Natural killer cell treated with Interleukin-12 subunit alpha and Interleukin-12 subunit beta and Interleukin-15 and Interleukin-18, amount 100 ng/mL, for 72 hours (primary cell): ENCODE data around the gene UBA5. TPM values are rescaled to one million over a fixed set of nuclear protein-coding genes. Genes with fewer than 3 reads are reported as not detected.

Source experiments
- ATAC-seq, 2 donors: fragments of 150-1000 bp; cut with Tn5 transposase in 1 of 2; sonication (Bioruptor Pico), chemical (Tn5 transposase) in 1 of 2; 2 replicates each; pipeline ENCODE4 v1.10.0; 2021
- DNase-seq: peaks from one replicate; pipeline ENCODE4 v3.0.0; 2022; ENCODE audit warnings: low spot score
- H3K27ac Mint-ChIP-seq, 2 donors: 1 replicate in 1 of 2; 2 replicates in 1 of 2; pipeline ENCODE4 v1.8.0; 2022; ENCODE audit warnings: mixed read lengths in 2 of 2, mild to moderate bottlenecking in 1 of 2, moderate library complexity in 1 of 2
- H3K27me3 Mint-ChIP-seq, 2 donors: 1 replicate in 1 of 2; 2 replicates in 1 of 2; pipeline ENCODE4 v1.8.0; 2022; ENCODE audit warnings: mixed read lengths in 2 of 2
- H3K36me3 Mint-ChIP-seq: one replicate; pipeline ENCODE4 v1.8.0; 2022; ENCODE audit warnings: mixed read lengths
- H3K4me1 Mint-ChIP-seq, 2 donors: 1 replicate in 1 of 2; 2 replicates in 1 of 2; pipeline ENCODE4 v1.8.0; 2022; ENCODE audit warnings: low read depth in 2 of 2, mixed read lengths in 2 of 2, mild to moderate bottlenecking in 1 of 2
- H3K4me3 Mint-ChIP-seq: one replicate; pipeline ENCODE4 v1.8.0; 2022; ENCODE audit warnings: mixed read lengths
- H3K9me3 Mint-ChIP-seq: 2 replicates; pipeline ENCODE4 v1.8.0; 2022; ENCODE audit warnings: mixed read lengths
- total RNA-seq, 2 donors: library from RNA; stranded (reverse); gene quantifications; one replicate each; pipeline ENCODE4 v1.2.3, GENCODE V29; 2022

Gene UBA5
- total RNA-seq, 2 donors from 2014 or later: 49.0 to 51.7 TPM

DNA sequence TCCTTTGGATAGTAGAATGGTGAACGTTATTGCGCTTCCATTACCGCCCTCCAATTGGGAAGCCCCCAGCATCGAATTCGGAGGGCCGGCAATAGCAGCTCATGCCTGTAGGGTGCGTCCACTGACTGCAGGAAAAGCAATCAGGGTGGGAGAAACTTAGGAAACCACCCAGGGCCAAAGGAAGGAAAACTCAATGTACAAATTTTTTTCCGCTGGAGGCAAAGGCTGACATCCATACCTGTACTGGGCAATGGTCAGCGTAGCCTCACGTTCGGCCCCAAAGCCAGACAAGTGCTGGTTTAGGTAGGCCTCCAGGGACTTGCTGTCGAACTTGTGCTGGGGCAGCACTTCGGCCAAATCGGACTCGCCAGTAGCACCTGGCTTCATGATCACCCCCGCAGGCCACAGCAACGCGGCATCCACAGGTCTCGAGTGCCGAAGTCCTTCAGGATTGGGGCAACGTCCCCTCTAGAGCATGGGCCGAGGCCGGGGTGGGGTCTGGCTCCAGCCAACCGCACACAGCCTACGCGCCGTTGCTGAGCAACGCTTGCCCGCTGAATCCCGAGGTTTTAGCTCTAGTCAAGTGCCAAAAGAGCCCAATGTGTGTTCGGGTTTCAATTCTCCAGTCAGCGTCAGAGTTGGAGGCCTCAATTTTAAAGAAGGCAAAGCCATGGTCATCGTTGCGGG, 621 bp upstream of the UBA5 start, which contains the start of gene ACAD11:
Gene ACAD11, minus strand, starts transcription at position 445 of the 687 bp plus-strand sequence. Its CDS starts 58 bp downstream, at position 387.
- no peaks in the 10 kb centered on the region for H3K9me3 Mint-ChIP-seq
- H3K27me3 Mint-ChIP-seq: no peaks in the 10 kb centered on the region
- no peaks in the 10 kb centered on the region for H3K36me3 Mint-ChIP-seq
- H3K4me1 Mint-ChIP-seq: peaks cover 36 to 41% of the 10 kb centered on the region in 2 donors
- peak; percentile 60 for DNase-seq
- H3K27ac Mint-ChIP-seq: peak within 1 kb of the TSS; percentile 92 to 96
- ATAC-seq: peak; percentile 79 to 85
- H3K4me3 Mint-ChIP-seq: peak within 1 kb of the TSS; percentile 96

- DNase-seq (no peak), ATAC-seq (peak in 1 of 2 donors; percentile 45)
- H3K9me3 Mint-ChIP-seq: no peaks in the 10 kb centered on the region
- H3K27me3 Mint-ChIP-seq: no peaks in the 10 kb centered on the region
- peak overlapping the region; percentile 92 to 96 for H3K27ac Mint-ChIP-seq
- peak overlapping the region; percentile 96 for H3K4me3 Mint-ChIP-seq
- no peaks in the 10 kb centered on the region for H3K36me3 Mint-ChIP-seq
- H3K4me1 Mint-ChIP-seq: peaks cover 37 to 48% of the 10 kb centered on the region in 2 donors
Measured at GRCh38 chr3:132660811-132661070, 612 bp downstream of the UBA5 start.

GRCh38 chr3:132661101-132661500, 972 bp downstream of the UBA5 start:
- no peaks in the 10 kb centered on the region for H3K9me3 Mint-ChIP-seq
- ATAC-seq: no peak
- H3K36me3 Mint-ChIP-seq: no peaks in the 10 kb centered on the region
- peak overlapping the region; percentile 92 to 96 for H3K27ac Mint-ChIP-seq
- no peak for DNase-seq
- H3K4me3 Mint-ChIP-seq: peak overlapping the region; percentile 96
- H3K4me1 Mint-ChIP-seq: peaks cover 35 to 48% of the 10 kb centered on the region in 2 donors
- H3K27me3 Mint-ChIP-seq: no peaks in the 10 kb centered on the region

DNA sequence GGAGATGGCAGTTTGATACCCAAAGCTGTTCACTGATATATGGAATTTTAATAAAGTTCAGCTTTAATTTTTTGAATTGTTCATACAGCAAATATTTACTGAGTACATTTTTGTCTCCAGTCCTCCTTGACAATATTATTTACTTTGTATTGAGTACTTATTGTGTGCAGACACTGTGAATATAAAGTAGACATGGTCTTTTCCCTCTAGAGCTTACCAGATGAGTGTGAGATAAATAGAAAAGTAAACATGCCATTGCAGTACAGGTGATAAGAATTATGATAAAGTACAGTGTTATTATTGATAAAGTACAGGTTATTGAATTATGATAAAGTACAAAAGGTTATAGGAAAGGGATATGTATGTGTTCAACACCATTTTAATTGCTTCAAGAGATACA, 2.1 kb downstream of the UBA5 start:
- ATAC-seq: no peak
- Mint-ChIP-seq H3K9me3 (no peaks in the 10 kb centered on the region), H3K4me3 (peak overlapping the region; percentile 2), H3K36me3 (no peaks in the 10 kb centered on the region), H3K27ac (peak overlapping the region in 1 of 2 donors; percentile 96), H3K4me1 (peaks cover 32 to 48% of the 10 kb centered on the region in 2 donors), H3K27me3 (no peaks in the 10 kb centered on the region)
- DNase-seq: no peak

DNA sequence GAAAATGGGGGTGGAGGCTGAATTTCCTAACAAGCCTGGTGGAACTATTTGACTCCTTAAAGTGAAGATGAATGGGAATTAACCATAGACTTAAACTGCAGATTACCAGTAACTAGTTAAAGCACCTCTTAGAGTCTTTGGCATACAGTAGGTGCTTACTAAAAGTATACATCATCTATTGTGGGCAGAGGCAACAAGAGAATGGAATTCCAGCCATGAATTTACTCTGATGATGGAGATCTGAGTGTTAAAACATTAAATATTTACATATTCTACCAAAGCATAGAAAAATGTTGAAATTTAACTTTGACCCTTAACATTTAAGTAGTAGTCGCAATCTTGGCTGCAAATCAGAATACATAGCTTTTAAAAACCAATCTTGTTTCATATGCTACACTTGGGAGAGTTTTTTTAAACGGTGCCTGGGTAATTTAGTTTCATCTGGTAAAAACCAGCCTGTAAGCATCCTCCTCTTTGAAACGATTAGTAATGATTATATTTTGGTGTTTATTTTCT, 5.2 kb downstream of the UBA5 start:
- ATAC-seq: no peak
- no peak for DNase-seq
- no peak overlapping the region for H3K4me3 Mint-ChIP-seq
- H3K9me3 Mint-ChIP-seq: no peaks in the 10 kb centered on the region
- H3K4me1 Mint-ChIP-seq: peaks cover 26 to 35% of the 10 kb centered on the region in 2 donors
- no peaks in the 10 kb centered on the region for H3K36me3 Mint-ChIP-seq
- H3K27ac Mint-ChIP-seq: no peak overlapping the region
- H3K27me3 Mint-ChIP-seq: no peaks in the 10 kb centered on the region

- Mint-ChIP-seq H3K27ac (no peak overlapping the region), H3K9me3 (no peaks in the 10 kb centered on the region), H3K4me1 (peaks cover 7 to 10% of the 10 kb centered on the region in 2 donors), H3K36me3 (peaks cover 6% of the 10 kb centered on the region), H3K27me3 (no peaks in the 10 kb centered on the region), H3K4me3 (no peak overlapping the region)
- ATAC-seq: no peak
- DNase-seq: no peak
Measured at GRCh38 chr3:132669256-132669777, 9.2 kb downstream of the UBA5 start.

GRCh38 chr3:132675408-132675807, 15.3 kb downstream of the UBA5 start:
- Mint-ChIP-seq H3K27ac (no peak overlapping the region), H3K4me3 (no peak overlapping the region), H3K9me3 (no peaks in the 10 kb centered on the region), H3K36me3 (peaks cover 22% of the 10 kb centered on the region), H3K27me3 (no peaks in the 10 kb centered on the region), H3K4me1 (no peaks in the 10 kb centered on the region)
- no peak for ATAC-seq
- no peak for DNase-seq

- DNase-seq (no peak), ATAC-seq (no peak)
- Mint-ChIP-seq H3K4me1 (no peaks in the 10 kb centered on the region), H3K9me3 (no peaks in the 10 kb centered on the region), H3K36me3 (peaks cover 26% of the 10 kb centered on the region), H3K27me3 (no peaks in the 10 kb centered on the region), H3K27ac (no peak overlapping the region), H3K4me3 (no peak overlapping the region)
Measured at GRCh38 chr3:132679911-132680310, 19.8 kb downstream of the UBA5 start.

- H3K27me3 Mint-ChIP-seq: no peaks in the 10 kb centered on the region
- H3K27ac Mint-ChIP-seq: no peak overlapping the region
- H3K4me1 Mint-ChIP-seq: no peaks in the 10 kb centered on the region
- ATAC-seq (no peak), DNase-seq (no peak)
- peaks cover 19% of the 10 kb centered on the region for H3K36me3 Mint-ChIP-seq
- H3K4me3 Mint-ChIP-seq: no peak overlapping the region
- no peaks in the 10 kb centered on the region for H3K9me3 Mint-ChIP-seq
Measured at GRCh38 chr3:132681421-132681820, 21.3 kb downstream of the UBA5 start.

DNA sequence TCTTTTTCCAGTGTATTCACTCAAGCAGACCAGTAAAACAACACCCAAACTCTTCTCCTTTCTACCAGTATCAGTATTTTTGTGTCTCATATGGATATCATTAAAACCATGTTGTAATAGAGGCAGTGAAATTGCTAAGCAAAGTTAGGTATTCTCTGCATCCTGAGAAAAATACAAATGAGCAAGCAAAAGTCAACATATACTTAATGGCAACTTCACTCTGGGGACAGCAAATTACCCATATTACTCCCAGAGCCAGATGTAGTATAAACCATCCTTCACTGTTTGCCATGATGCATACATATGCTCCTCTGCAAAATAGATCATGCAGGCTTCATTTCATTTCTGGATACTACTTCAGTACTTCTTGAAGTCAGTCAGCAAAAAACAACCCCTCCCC, 22.1 kb downstream of the UBA5 start:
- no peaks in the 10 kb centered on the region for H3K9me3 Mint-ChIP-seq
- no peaks in the 10 kb centered on the region for H3K4me1 Mint-ChIP-seq
- ATAC-seq (no peak), DNase-seq (no peak)
- H3K4me3 Mint-ChIP-seq: no peak overlapping the region
- H3K36me3 Mint-ChIP-seq: peaks cover 12% of the 10 kb centered on the region
- no peak overlapping the region for H3K27ac Mint-ChIP-seq
- H3K27me3 Mint-ChIP-seq: no peaks in the 10 kb centered on the region

DNA sequence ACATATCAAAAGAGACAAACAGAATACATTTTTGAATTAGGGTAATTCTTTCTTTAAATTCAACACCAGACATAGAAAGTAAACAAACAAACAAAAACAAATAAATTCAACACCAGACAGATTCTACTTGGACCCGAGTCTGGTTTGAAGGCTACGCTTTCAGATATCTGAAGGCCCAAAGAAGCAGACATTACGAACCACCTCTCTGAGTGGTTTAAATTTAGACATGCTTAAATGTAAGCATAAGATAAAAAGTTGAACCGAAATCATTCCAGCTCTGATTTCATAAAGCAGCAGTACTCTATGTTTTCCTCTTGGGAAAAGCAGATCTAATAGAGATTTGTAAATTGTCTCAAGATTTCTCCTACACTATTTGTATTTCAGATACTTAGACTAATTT, 29.9 kb downstream of the UBA5 start:
- DNase-seq (no peak), ATAC-seq (no peak)
- Mint-ChIP-seq H3K9me3 (no peaks in the 10 kb centered on the region), H3K4me3 (no peak overlapping the region), H3K27ac (no peak overlapping the region), H3K4me1 (no peaks in the 10 kb centered on the region), H3K36me3 (peaks cover 12% of the 10 kb centered on the region), H3K27me3 (no peaks in the 10 kb centered on the region)

DNA sequence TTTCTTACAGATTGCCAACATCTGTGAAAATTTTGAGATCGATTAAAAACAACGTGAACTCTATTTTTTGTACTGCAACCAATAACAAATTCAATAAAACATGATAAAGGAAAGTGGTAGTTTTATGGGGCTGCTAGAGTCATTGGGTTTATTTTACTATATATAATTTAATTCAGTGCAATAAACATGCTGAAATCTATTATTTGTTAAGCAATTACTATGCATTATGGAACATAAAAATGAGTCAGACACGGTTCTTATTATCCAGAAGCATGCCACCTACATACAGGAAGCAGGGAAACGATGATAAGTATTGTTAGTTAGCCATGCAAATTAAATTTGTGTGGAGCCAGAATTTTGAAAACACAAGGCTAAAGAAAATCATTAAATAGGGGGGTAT, 34.9 kb downstream of the UBA5 start:
- DNase-seq (no peak), ATAC-seq (no peak)
- Mint-ChIP-seq H3K4me3 (no peak overlapping the region), H3K9me3 (no peaks in the 10 kb centered on the region), H3K27ac (no peak overlapping the region), H3K36me3 (peaks cover 13% of the 10 kb centered on the region), H3K27me3 (no peaks in the 10 kb centered on the region), H3K4me1 (no peaks in the 10 kb centered on the region)

GRCh38 chr3:132695422-132695821, 35.3 kb downstream of the UBA5 start:
- H3K27me3 Mint-ChIP-seq: no peaks in the 10 kb centered on the region
- H3K36me3 Mint-ChIP-seq: peaks cover 14% of the 10 kb centered on the region
- H3K4me1 Mint-ChIP-seq: no peaks in the 10 kb centered on the region
- no peaks in the 10 kb centered on the region for H3K9me3 Mint-ChIP-seq
- DNase-seq: no peak
- H3K27ac Mint-ChIP-seq: no peak overlapping the region
- no peak for ATAC-seq
- no peak overlapping the region for H3K4me3 Mint-ChIP-seq

- no peak for DNase-seq
Measured at GRCh38 chr3:132703733-132704132, 43.6 kb downstream of the UBA5 start.

More at GRCh38 chr3:132703733-132704132, 43.6 kb downstream of the UBA5 start:
- Mint-ChIP-seq H3K27ac (no peak overlapping the region), H3K36me3 (peaks cover 32% of the 10 kb centered on the region), H3K9me3 (no peaks in the 10 kb centered on the region), H3K4me1 (no peaks in the 10 kb centered on the region), H3K27me3 (no peaks in the 10 kb centered on the region), H3K4me3 (no peak overlapping the region)
- no peak for ATAC-seq
